ENCODE results near the gene ATP6V1G2.

GRCh38 chr6:31546339-31546957, at the start of gene ATP6V1G2:
- TF ChIP-seq POLR2AphosphoS5 (IDR thresholded peaks at IDR 0.05; ENCODE audit: low read depth, low read length) = no peak
- TF ChIP-seq POLR2A (IDR thresholded peaks at IDR 0.05; ENCODE audit: low read depth, low read length) = no peak
- TF ChIP-seq TAF1 (IDR thresholded peaks at IDR 0.05; ENCODE audit: borderline replicate concordance, low read depth, low read length) = no peak

Measured in GM12892 (cell line).